ENCODE results near the gene CENPK. TPM values are rescaled to one million over a fixed set of nuclear protein-coding genes. Genes with fewer than 3 reads are reported as not detected.
A peak's percentile ranks its signal among the peaks of the same experiment; 100 is the strongest.

CENPK gene
- total and polyA plus RNA-seq, 9 of the 15 experiments (the other 6 are each of a cell fraction or from before 2014, with no cell fraction given), result 30.8 to 134 (median 69.0) TPM

DNA sequence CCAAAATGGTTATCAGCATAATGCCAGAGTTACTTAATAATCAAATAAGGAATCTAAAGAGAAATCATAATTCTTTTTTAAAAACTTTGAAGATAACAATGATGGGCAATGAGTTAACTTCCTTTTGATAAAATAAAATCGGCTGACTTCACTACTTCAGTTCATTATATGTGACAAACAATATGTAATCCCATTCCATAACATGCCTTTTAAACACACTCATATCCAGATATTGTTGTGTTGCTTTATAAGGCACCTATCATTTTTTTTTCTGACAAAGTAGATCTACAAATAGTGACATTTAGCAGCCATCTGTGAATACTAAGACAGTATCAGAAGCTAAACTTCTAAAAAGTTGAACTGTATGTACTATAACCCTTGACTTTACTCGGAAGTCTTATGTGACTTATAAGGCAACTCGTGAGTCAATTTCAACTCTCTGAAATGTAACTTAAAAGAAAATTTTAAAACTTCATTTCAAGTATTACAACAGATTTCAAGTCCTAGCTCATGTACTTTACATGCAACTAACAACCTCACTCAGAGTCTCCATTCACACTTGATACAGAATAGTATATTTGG, 88.7 kb downstream of the CENPK start:
- Histone ChIP-seq H3K9me1 (ENCODE audit: control insufficient read depth, insufficient read depth, low read length) (no peaks in the 10 kb centered on the region), H2AFZ (ENCODE audit: low read depth, low read length) (peak overlapping the region; percentile 36; the same call in 1 of the 2 replicates), H3K79me2 (ENCODE audit: control insufficient read depth, insufficient read depth, low read length) (0 out of 3 replicates have a peak, but pooled peaks cover 2% of the 10 kb centered on the region), H3K4me2 (ENCODE audit: insufficient read depth, low read length) (no peak overlapping the region), H3K4me3 (no peak overlapping the region), H3K27ac (ENCODE audit: extremely low read depth, low read depth, low read length) (no peak overlapping the region), H3K4me1 (replicated peaks in 1 of 2; ENCODE audit: control insufficient read depth in 2 of 2, insufficient read depth in 2 of 2, low read length in 2 of 2) (0 out of 5 replicates have a peak, but pooled peaks cover 0 to under 1% of the 10 kb centered on the region in 2 experiments), H3K9me3 (replicated peaks; ENCODE audit: control insufficient read depth, insufficient read depth, low read depth, low read length) (no peaks in the 10 kb centered on the region), H4K20me1 (replicated peaks; ENCODE audit: control insufficient read depth, insufficient read depth, low read length) (no peaks in the 10 kb centered on the region), H3K27me3 (ENCODE audit: control insufficient read depth in 2 of 2, insufficient read depth in 2 of 2, low read length in 2 of 2) (no peaks in the 10 kb centered on the region), H3K36me3 (ENCODE audit: control insufficient read depth, insufficient read depth, low read length) (no peaks in the 10 kb centered on the region), H3K9ac (ENCODE audit: insufficient read depth in 1 of 2, low read depth in 2 of 2, low read length in 2 of 2) (no peak overlapping the region)
- FAIRE-seq (no peak), DNase-seq (ENCODE audit: extremely low read depth in 1 of 4, low spot score in 3 of 4) (no peak), ATAC-seq (no peak)
- in situ Hi-C loops (cut with MboI), result no loop called here
- WGBS (ENCODE audit: insufficient coverage, low coverage, missing lambda C conversion rate), result 58% methylated on average over 3 of the region's 3 CpGs
- intact Hi-C loops (cut with micrococcal nuclease), result loop anchor here (10.0 kb wide), 1 partner anchor 209 kb away; no protein-coding TSS in a partner anchor
- no TSS peak for BruUV-seq (replicated peaks)
- CTCF ChIA-PET (ENCODE audit: low intra/inter-chr PET ratio), result no interaction called here
- POLR2A ChIA-PET, result interaction anchor here (0.6 to 1.1 kb wide), 2 partner anchors 9 to 181 kb away, joined by 4 to 6 read pairs; no protein-coding TSS in a partner anchor
- TF ChIP-seq, protein P1, sequence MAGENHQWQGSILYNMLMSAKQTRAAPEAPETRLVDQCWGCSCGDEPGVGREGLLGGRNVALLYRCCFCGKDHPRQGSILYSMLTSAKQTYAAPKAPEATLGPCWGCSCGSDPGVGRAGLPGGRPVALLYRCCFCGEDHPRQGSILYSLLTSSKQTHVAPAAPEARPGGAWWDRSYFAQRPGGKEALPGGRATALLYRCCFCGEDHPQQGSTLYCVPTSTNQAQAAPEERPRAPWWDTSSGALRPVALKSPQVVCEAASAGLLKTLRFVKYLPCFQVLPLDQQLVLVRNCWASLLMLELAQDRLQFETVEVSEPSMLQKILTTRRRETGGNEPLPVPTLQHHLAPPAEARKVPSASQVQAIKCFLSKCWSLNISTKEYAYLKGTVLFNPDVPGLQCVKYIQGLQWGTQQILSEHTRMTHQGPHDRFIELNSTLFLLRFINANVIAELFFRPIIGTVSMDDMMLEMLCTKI (IDR thresholded peaks at IDR 0.05; ENCODE audit: partially characterized antibody), result no peak
- TF ChIP-seq POLR2G (IDR thresholded peaks at IDR 0.05; ENCODE audit: low read depth, low read length), result no peak
- TF ChIP-seq ZNF584 (CRISPR knock-in tag; IDR thresholded peaks at IDR 0.05; ENCODE audit: low read depth), result no peak
- TF ChIP-seq BRCA1 (IDR thresholded peaks at IDR 0.05), result no peak
- TF ChIP-seq BRCA1 (CRISPR knock-in tag; IDR thresholded peaks at IDR 0.05), result no peak
- TF ChIP-seq, protein P2, sequence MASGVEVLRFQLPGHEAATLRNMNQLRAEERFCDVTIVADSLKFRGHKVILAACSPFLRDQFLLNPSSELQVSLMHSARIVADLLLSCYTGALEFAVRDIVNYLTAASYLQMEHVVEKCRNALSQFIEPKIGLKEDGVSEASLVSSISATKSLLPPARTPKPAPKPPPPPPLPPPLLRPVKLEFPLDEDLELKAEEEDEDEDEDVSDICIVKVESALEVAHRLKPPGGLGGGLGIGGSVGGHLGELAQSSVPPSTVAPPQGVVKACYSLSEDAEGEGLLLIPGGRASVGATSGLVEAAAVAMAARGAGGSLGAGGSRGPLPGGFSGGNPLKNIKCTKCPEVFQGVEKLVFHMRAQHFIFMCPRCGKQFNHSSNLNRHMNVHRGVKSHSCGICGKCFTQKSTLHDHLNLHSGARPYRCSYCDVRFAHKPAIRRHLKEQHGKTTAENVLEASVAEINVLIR (CRISPR knock-in tag; IDR thresholded peaks at IDR 0.05), result no peak
- no peak for TF ChIP-seq HOXB6 (CRISPR knock-in tag; IDR thresholded peaks at IDR 0.05; ENCODE audit: borderline replicate concordance)
- TF ChIP-seq, protein P3, sequence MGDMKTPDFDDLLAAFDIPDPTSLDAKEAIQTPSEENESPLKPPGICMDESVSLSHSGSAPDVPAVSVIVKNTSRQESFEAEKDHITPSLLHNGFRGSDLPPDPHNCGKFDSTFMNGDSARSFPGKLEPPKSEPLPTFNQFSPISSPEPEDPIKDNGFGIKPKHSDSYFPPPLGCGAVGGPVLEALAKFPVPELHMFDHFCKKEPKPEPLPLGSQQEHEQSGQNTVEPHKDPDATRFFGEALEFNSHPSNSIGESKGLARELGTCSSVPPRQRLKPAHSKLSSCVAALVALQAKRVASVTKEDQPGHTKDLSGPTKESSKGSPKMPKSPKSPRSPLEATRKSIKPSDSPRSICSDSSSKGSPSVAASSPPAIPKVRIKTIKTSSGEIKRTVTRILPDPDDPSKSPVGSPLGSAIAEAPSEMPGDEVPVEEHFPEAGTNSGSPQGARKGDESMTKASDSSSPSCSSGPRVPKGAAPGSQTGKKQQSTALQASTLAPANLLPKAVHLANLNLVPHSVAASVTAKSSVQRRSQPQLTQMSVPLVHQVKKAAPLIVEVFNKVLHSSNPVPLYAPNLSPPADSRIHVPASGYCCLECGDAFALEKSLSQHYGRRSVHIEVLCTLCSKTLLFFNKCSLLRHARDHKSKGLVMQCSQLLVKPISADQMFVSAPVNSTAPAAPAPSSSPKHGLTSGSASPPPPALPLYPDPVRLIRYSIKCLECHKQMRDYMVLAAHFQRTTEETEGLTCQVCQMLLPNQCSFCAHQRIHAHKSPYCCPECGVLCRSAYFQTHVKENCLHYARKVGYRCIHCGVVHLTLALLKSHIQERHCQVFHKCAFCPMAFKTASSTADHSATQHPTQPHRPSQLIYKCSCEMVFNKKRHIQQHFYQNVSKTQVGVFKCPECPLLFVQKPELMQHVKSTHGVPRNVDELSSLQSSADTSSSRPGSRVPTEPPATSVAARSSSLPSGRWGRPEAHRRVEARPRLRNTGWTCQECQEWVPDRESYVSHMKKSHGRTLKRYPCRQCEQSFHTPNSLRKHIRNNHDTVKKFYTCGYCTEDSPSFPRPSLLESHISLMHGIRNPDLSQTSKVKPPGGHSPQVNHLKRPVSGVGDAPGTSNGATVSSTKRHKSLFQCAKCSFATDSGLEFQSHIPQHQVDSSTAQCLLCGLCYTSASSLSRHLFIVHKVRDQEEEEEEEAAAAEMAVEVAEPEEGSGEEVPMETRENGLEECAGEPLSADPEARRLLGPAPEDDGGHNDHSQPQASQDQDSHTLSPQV (IDR thresholded peaks at IDR 0.05), result no peak
- no peak for TF ChIP-seq SIX5 (IDR thresholded peaks at IDR 0.05; ENCODE audit: borderline replicate concordance in 1 of 2, insufficient read depth in 1 of 2, low read depth in 1 of 2, low read length in 2 of 2)
- no peak for TF ChIP-seq HLTF (IDR thresholded peaks at IDR 0.05)
- no peak for TF ChIP-seq NONO (IDR thresholded peaks at IDR 0.05; ENCODE audit: low read depth in 2 of 2, low read length in 1 of 2)
- TF ChIP-seq SMARCA4 (IDR thresholded peaks at IDR 0.05), result no peak
- no peak for TF ChIP-seq NR4A1 (CRISPR knock-in tag; IDR thresholded peaks at IDR 0.05)
- no peak for TF ChIP-seq NR4A1 (tag; IDR thresholded peaks at IDR 0.05)
- TF ChIP-seq SAP30 (IDR thresholded peaks at IDR 0.05; ENCODE audit: borderline replicate concordance, insufficient read depth, low read depth, low read length, poor library complexity, severe bottlenecking), result no peak

All from K562 (cell line).